NCI-H69 (cell line): ENCODE measurements around the gene STARD4.

Experiments
- DNase-seq: peaks from one replicate; lab custom pipeline; 2025; lab: John Stamatoyannopoulos, UW

STARD4 gene

DNA sequence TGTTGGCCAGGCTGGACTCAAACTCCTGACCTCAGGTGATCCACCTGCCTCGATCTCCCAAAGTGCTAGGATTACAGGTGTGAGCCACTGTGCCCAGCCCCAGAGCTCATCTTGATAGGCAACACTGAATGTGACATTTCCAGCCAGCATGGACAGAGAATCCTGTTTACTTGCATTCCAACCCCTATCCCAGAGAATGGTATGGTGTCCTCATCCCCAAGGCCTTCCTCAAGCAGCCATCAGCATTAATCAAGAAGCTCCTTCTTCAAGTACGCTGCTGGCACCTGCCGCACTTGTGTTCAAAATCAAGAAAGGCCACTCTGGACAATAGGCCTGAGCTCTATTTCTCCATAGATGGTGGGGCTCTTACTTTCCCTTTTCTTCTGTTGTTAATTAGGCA, 40.2 kb downstream of the STARD4 start:
- no peak for DNase-seq

DNA sequence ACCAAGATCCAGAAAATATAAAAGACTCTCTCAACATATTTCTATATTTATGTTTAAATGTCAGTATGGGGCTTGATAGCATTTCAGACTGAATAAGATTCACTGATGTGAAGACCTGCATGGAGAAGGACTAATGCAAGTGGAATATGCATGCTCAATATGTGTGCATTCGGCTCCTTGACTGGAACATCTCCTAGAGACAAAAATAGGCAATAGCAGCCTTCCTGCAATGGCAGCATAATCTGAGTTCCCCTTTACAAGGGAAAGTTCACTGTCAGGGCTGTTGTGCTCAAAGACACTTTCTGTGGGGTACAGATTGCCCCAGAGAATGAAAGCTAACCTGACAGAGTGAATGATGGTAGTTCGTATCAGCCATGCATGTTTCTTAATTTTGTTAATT, 42.4 kb downstream of the STARD4 start:
- peak; percentile 16 for DNase-seq

DNA sequence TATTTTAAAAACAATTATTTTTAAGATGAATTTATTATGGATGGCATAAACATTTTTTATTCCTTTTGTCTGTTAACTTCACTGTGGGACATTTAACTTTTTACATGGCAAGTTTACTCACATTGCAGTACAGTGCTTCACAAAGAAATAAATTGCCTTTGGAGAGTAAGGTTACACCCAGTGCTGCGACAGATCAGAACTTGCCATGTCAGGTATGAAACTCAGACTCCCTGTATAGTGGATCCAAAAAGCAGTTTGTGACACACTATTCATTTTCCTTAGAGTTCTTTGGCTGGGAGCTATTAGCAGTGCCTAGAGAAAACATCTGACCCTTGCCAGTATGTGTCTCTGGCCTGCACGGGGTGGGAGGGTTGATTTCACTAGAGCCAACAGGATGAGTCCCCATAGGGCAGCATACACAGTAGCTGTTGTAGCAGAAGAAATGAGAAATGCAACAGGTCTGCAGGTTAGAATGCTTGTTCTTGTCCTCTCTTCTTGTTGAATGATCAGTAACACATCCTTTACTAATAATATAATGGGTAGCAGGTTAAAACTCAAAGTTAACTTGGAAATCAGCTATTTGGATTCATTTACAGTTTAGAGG, 42.9 kb downstream of the STARD4 start:
- DNase-seq = no peak

DNA sequence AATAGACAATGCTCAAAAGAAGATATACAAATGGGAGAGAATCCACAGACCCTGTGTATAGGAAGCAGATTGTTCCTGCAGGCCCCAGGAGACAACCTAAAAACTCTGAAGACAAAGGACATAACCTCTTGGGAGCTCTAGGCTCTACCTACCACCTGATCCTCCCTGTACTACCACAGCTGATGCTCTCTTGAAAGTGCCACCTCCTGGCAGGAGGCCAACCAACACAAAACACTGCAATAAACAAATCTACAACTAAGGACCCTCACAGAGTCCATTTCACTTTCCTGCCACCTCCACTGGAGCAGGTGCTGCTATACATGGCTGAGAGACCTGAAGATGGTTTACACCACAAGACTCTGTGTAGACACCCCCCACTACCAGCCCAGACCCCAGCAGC, 49.0 kb downstream of the STARD4 start:
- DNase-seq = peak; percentile 96

DNA sequence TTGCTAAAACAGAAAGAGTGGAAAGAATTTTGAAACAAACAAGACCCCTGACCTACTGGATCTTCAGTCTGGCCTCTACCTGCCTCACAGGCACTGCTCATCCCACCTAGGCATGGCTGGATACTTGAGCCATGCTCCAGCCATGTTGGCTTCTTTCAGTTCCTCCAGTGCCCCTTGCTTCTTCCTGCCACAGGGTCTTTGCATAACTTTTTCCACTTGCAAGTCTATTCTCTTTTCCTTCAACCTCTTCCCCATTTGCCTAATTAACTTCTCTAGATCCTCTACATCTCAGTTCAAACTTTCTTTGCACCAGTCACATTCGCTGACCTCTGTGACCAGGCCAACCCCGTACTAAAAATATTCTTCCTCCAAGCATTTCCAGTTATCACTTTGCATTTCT, 50.4 kb downstream of the STARD4 start:
- DNase-seq = peak; percentile 44

DNA sequence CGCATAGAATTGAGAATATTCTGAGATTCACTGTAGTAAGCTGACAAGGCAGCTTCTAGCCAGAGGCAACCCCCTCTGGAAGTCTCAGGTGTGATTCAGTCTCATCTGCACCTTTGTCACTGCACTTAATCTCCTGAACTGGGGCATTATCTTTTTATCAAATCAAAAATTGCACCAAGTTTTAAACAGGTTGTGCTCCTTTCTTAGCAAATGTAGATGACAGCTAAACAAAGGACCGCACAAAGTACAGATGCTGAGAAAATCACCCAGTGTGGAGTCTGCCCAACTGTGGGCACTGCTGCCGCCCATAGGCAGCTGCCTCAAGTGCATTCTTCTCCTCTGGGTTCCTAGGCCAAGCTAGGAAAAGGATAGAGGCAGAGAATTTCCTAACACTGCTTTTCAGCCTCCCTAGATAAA, 51.1 kb downstream of the STARD4 start:
- peak; percentile 93 for DNase-seq

DNA sequence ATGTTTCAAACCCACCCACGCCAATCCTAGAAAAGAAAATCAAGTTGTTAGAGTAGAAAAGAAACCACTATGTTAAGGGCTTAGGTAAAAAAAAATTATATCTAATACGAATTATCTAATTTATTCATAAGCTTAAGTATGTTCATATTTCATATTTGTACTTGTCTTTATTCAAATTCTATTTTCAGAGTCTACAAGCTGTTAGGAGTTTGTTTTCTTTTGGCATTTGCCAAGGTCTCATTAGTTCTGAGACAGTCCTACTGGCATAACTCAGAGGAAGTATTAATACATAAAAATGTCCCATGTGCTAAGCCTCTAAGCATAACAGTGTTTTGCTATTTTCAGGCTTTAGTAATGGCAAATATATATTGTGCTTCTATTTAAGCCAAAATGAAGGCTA, 57.6 kb downstream of the STARD4 start:
- DNase-seq = peak; percentile 58

DNA sequence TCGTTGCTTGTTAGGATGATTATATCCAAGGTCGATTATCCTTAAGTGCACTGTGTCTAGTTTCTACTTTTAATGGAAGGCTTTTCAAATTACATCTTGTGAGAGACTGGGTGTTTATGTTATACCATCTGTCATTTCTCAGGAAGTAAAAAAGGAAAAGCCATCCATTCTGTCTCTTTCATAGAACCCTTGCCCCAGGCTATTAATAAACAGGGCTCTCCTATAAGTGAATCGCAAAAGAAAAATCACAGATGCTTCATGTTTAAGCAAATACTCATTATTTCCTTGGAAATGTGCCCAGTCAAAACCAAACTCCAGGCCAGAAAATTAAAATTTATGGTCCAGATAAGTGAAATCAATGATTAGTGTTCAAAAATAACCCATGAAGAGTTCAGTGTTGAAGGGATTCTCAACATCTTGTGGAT, 58.1 kb downstream of the STARD4 start:
- peak; percentile 100 for DNase-seq

DNA sequence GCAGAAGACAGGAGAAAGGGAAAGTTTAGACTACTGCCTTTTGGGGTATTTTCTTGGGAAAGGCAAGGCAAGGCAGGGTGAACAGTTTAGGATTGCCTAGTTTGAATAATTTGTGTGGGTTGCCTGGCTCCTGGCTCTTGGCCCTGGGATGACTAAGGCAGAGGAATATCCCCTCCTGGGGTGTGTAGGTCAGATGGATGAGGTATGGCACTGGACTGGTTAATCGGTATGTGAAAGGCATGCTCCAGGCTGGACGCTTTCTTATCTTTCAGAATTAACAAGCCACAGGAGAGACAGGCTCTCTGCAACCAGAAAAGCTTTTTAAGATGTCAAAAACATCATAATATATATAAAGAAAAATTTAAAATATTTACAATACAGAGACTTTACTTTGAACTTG, 58.6 kb downstream of the STARD4 start:
- DNase-seq = peak; percentile 95

DNA sequence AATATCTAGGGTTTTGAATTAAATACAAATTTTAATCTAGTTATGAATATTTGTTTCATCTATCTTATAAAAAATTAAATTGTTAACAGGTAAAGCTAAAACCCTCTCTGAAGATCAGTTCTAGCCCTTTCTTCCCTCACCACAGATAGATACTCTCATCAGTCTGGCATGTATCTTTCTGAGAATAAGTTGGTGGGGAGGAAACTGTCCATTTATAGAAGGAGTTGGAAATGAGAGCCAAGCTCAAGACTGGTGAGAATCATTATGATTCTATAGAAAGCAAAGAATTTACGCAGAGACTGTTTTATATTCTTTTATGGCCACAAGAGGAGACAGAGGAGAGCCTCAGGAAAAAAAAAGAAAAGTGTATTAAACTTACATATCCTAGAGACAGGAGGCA, 59.0 kb downstream of the STARD4 start:
- peak; percentile 65 for DNase-seq

DNA sequence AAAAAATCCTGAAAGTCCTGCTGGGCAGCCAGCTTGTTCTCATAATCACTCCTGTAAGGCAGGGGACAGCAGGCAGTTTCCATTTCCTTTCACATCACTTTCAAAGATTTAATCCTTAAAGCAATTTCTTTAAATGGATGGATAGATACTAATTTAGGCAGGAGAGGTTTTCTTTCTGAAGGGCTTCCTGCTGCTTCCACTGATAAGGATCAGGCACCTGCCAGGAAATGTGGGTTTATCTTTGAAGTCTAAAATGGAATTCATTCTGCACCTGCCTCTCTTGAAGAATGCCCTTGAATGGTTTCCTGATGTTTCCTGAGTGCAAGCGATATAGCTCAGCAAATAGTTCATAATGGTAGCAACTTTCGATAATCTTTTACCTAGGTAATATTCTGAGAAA, 64.5 kb downstream of the STARD4 start:
- DNase-seq = peak; percentile 79

DNA sequence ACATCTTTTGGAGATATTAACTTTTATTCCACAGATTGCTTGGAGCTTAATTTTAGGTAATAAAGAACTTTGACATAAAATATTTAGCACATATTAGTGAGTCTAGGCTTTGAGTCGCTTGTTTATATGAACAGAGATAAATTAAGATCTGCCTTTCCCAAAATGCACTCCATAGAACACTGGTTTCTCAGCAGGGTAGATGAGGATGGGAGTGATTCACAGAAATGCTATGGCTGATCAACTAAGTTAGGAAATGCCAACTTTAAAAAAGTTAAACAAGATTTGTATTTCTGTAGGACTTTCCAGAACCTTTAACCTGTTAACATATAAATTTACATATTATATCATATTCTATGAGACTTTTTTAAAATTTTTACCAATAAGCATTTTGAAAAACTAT, 65.2 kb downstream of the STARD4 start:
- no peak for DNase-seq
